ENCODE results near the gene NVL. TPM values are rescaled to one million over a fixed set of nuclear protein-coding genes. Genes with fewer than 3 reads are reported as not detected.

Gene NVL
- total RNA-seq, 1 experiment from 2014 or later = 33.4 TPM

DNA sequence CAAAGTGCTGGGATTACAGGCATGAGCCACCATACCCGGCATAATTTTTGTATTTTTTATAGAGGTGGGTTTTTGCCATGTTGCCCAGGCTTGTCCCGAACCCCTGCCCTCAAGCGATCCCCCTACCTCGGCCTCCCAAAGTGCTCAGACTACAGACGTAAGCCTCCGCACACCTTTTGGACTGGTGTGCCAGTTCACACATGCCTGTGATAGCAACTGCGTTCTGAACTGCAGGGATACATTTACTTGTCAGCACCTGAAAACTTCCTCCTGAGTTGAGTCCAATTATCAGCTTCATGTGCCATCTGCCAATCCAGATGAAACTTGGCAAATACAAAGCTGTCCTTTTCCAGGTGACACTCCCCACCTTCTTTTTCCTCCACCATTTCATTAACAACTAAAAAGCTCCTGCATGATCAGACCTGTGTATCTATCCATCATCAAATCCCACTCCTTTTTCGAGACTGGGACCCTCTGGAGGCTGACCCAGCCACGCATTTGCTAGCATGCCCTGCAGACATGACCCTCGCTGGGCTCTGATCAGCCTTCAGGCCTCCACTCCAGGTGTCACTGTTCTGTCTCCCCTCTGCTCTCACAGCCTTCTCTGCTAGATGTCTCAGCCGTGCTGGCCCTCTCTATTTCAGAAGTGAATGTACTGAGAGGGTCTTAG is 149.1 kb downstream of the NVL start:
- H3K4me3 Mint-ChIP-seq = no peak overlapping the region
- DNase-seq (ENCODE audit: low spot score) (no peak), ATAC-seq (no peak)
- peaks cover 31% of the 10 kb centered on the region for H3K4me1 Mint-ChIP-seq
- no peaks in the 10 kb centered on the region for H3K9me3 Mint-ChIP-seq
- ChIA-PET POLR2A (interaction anchor here (0.6 kb wide), 1 partner anchor 149 kb away, joined by 5 read pairs; the partner anchor contains the start of gene NVL), CTCF (no interaction called here)
- no peak overlapping the region for H3K27ac Mint-ChIP-seq
- no peaks in the 10 kb centered on the region; the same call in 1 of the 2 replicates for H3K27me3 Mint-ChIP-seq (ENCODE audit: low read depth)
- TF ChIP-seq, protein P1, sequence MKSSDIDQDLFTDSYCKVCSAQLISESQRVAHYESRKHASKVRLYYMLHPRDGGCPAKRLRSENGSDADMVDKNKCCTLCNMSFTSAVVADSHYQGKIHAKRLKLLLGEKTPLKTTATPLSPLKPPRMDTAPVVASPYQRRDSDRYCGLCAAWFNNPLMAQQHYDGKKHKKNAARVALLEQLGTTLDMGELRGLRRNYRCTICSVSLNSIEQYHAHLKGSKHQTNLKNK (CRISPR knock-in tag; IDR thresholded peaks at IDR 0.05) = no peak
- TF ChIP-seq RORB (CRISPR knock-in tag; IDR thresholded peaks at IDR 0.05) (no peak), SP1 (CRISPR knock-in tag; conservative IDR thresholded peaks at IDR 0.05) (no peak), CREB1 (CRISPR knock-in tag; IDR thresholded peaks at IDR 0.05) (no peak), ZNF396 (CRISPR knock-in tag; IDR thresholded peaks at IDR 0.05; ENCODE audit: borderline replicate concordance) (no peak), JUN (CRISPR knock-in tag; IDR thresholded peaks at IDR 0.05) (no peak), ZNF219 (CRISPR knock-in tag; IDR thresholded peaks at IDR 0.05; ENCODE audit: borderline replicate concordance) (no peak)
- TF ChIP-seq, protein P2, sequence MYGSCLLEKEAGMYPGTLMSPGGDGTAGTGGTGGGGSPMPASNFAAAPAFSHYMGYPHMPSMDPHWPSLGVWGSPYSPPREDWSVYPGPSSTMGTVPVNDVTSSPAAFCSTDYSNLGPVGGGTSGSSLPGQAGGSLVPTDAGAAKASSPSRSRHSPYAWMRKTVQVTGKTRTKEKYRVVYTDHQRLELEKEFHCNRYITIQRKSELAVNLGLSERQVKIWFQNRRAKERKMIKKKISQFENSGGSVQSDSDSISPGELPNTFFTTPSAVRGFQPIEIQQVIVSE (CRISPR knock-in tag; IDR thresholded peaks at IDR 0.05; ENCODE audit: borderline replicate concordance) = no peak
- TF ChIP-seq, protein P3, sequence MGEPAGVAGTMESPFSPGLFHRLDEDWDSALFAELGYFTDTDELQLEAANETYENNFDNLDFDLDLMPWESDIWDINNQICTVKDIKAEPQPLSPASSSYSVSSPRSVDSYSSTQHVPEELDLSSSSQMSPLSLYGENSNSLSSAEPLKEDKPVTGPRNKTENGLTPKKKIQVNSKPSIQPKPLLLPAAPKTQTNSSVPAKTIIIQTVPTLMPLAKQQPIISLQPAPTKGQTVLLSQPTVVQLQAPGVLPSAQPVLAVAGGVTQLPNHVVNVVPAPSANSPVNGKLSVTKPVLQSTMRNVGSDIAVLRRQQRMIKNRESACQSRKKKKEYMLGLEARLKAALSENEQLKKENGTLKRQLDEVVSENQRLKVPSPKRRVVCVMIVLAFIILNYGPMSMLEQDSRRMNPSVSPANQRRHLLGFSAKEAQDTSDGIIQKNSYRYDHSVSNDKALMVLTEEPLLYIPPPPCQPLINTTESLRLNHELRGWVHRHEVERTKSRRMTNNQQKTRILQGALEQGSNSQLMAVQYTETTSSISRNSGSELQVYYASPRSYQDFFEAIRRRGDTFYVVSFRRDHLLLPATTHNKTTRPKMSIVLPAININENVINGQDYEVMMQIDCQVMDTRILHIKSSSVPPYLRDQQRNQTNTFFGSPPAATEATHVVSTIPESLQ (CRISPR knock-in tag; IDR thresholded peaks at IDR 0.05) = no peak
- TF ChIP-seq, protein P4, sequence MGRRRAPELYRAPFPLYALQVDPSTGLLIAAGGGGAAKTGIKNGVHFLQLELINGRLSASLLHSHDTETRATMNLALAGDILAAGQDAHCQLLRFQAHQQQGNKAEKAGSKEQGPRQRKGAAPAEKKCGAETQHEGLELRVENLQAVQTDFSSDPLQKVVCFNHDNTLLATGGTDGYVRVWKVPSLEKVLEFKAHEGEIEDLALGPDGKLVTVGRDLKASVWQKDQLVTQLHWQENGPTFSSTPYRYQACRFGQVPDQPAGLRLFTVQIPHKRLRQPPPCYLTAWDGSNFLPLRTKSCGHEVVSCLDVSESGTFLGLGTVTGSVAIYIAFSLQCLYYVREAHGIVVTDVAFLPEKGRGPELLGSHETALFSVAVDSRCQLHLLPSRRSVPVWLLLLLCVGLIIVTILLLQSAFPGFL (CRISPR knock-in tag; IDR thresholded peaks at IDR 0.05; ENCODE audit: borderline replicate concordance) = no peak
- 0 out of 2 replicates have a peak, but pooled peaks cover 2% of the 10 kb centered on the region for H3K36me3 Mint-ChIP-seq

DNA sequence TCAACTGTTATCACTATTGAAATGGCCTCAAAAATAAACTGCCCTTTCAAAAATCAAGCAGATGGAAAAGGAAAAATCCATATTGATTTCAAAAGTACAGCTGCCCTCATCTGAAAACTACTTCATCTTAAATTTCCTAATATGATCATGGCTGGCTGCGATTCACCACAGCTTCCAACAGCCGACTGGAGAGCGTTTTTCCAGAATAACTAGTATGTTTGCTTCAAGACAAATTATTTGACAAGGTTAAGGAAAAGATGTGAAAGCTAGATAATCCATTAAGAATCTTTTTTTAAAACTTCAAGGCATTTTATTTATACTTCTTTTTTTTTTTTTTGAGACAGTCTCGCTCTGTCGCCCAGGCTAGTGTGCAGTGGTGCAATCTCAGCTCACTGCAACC is 151.1 kb downstream of the NVL start:
- Mint-ChIP-seq H3K4me1 (peaks cover 19% of the 10 kb centered on the region), H3K27me3 (ENCODE audit: low read depth) (peaks cover 4% of the 10 kb centered on the region), H3K27ac (no peak overlapping the region), H3K36me3 (no peaks in the 10 kb centered on the region), H3K9me3 (no peaks in the 10 kb centered on the region), H3K4me3 (no peak overlapping the region)
- no peak for DNase-seq (ENCODE audit: low spot score)
- POLR2A ChIA-PET = interaction anchor here (0.7 kb wide), 1 partner anchor 38 kb away, joined by 3 read pairs; no protein-coding TSS in a partner anchor
- CTCF ChIA-PET = no interaction called here
- ATAC-seq = no peak
- TF ChIP-seq, protein P5, sequence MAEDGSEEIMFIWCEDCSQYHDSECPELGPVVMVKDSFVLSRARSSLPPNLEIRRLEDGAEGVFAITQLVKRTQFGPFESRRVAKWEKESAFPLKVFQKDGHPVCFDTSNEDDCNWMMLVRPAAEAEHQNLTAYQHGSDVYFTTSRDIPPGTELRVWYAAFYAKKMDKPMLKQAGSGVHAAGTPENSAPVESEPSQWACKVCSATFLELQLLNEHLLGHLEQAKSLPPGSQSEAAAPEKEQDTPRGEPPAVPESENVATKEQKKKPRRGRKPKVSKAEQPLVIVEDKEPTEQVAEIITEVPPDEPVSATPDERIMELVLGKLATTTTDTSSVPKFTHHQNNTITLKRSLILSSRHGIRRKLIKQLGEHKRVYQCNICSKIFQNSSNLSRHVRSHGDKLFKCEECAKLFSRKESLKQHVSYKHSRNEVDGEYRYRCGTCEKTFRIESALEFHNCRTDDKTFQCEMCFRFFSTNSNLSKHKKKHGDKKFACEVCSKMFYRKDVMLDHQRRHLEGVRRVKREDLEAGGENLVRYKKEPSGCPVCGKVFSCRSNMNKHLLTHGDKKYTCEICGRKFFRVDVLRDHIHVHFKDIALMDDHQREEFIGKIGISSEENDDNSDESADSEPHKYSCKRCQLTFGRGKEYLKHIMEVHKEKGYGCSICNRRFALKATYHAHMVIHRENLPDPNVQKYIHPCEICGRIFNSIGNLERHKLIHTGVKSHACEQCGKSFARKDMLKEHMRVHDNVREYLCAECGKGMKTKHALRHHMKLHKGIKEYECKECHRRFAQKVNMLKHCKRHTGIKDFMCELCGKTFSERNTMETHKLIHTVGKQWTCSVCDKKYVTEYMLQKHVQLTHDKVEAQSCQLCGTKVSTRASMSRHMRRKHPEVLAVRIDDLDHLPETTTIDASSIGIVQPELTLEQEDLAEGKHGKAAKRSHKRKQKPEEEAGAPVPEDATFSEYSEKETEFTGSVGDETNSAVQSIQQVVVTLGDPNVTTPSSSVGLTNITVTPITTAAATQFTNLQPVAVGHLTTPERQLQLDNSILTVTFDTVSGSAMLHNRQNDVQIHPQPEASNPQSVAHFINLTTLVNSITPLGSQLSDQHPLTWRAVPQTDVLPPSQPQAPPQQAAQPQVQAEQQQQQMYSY (CRISPR knock-in tag; IDR thresholded peaks at IDR 0.05) = no peak
- no peak for TF ChIP-seq TCF7 (CRISPR knock-in tag; IDR thresholded peaks at IDR 0.05; ENCODE audit: low read depth)
- TF ChIP-seq JUN (CRISPR knock-in tag; IDR thresholded peaks at IDR 0.05) = no peak
- no peak for TF ChIP-seq NFE2L1 (CRISPR knock-in tag; IDR thresholded peaks at IDR 0.05)
- no peak for TF ChIP-seq IRF2 (CRISPR knock-in tag; IDR thresholded peaks at IDR 0.05; ENCODE audit: borderline replicate concordance, low read depth)
- TF ChIP-seq, protein P6, sequence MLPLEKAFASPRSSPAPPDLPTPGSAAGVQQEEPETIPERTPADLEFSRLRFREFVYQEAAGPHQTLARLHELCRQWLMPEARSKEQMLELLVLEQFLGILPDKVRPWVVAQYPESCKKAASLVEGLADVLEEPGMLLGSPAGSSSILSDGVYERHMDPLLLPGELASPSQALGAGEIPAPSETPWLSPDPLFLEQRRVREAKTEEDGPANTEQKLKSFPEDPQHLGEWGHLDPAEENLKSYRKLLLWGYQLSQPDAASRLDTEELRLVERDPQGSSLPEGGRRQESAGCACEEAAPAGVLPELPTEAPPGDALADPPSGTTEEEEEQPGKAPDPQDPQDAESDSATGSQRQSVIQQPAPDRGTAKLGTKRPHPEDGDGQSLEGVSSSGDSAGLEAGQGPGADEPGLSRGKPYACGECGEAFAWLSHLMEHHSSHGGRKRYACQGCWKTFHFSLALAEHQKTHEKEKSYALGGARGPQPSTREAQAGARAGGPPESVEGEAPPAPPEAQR (CRISPR knock-in tag; IDR thresholded peaks at IDR 0.05) = no peak

All from WTC11 (cell line).